IPS-20b (cell line): ENCODE results near the gene SLC39A10.
"Not testable (repeated sequence)": the region's sequence is repeated elsewhere in the genome, so short reads cannot be mapped to it uniquely, and the experiment has no call there.

Source experiments
- H3K27ac ChIP-seq: one replicate; pipeline ENCODE4 v1.5.1; 2013; ENCODE audit warnings: low read length
- H3K27me3 ChIP-seq: 2 replicates; pipeline ENCODE4 v1.6.1; 2013; ENCODE audit warnings: mild to moderate bottlenecking, low read length, inconsistent platforms; ENCODE audit not compliant: insufficient read depth
- H3K36me3 ChIP-seq: 2 replicates; pipeline ENCODE4 v1.6.1; 2013; ENCODE audit warnings: low read depth, mild to moderate bottlenecking, inconsistent platforms, low read length, moderate library complexity; ENCODE audit not compliant: insufficient read depth
- H3K4me1 ChIP-seq: 2 replicates; pipeline ENCODE4 v1.6.1; 2013; ENCODE audit warnings: mild to moderate bottlenecking, control low read depth, inconsistent platforms, low read length, moderate library complexity; ENCODE audit not compliant: insufficient read depth
- H3K4me3 ChIP-seq: 2 replicates; pipeline ENCODE4 v1.5.1; 2013; ENCODE audit warnings: mild to moderate bottlenecking, low read length, inconsistent platforms
- H3K9ac ChIP-seq: 2 replicates; pipeline ENCODE4 v1.6.1; 2013; ENCODE audit warnings: low read depth, mild to moderate bottlenecking, inconsistent platforms, low read length, moderate library complexity
- H3K9me3 ChIP-seq: 2 replicates; pipeline ENCODE4 v1.6.1; 2013; ENCODE audit warnings: mild to moderate bottlenecking, low read depth, low read length, inconsistent platforms; ENCODE audit not compliant: insufficient read depth

SLC39A10 gene

DNA sequence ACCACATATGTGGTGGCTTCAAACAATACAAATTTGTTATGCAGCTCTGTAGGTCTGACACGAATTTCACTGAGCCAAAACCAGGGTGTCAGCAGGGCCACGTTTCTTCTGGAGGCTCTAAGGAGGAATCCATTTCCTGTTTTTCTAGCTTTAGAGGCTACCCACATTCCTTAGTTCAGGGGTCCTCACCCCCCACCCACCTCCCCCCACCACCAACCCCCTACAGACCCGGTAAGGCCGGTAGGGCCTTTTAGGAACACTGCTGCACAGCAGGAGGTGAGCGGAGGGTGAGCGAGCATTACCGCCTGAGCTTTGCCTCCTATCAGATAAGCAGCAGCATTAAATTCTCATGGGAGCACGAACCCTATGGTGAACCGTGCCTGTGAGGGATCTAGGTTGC is 10.6 kb upstream of the SLC39A10 start:
- H3K27ac ChIP-seq = no peak overlapping the region

DNA sequence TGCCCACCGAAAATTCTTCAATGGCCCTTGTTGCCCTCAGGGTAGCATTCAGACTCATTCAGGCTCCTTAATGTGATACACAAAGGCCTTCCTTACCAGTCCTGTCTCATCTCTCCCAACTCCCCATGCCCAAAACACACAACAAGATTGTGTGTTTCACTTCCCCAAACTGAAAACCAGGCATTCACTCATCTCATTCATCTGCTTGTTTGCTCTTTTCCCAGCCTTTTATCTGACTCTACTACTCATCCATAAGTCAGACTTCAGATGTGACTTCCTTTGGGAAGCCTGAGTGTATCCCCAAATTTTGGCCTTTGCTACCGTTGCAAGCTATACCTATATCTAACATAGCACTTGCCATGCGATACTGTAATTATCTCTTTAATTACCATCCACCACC is 9.7 kb upstream of the SLC39A10 start:
- Histone ChIP-seq H3K9ac (no peak overlapping the region), H3K27me3 (no peaks in the 10 kb centered on the region), H3K9me3 (no peaks in the 10 kb centered on the region), H3K4me1 (peaks cover 23% of the 10 kb centered on the region; the same call in 1 of the 2 replicates), H3K27ac (no peak overlapping the region), H3K4me3 (no peak overlapping the region), H3K36me3 (no peaks in the 10 kb centered on the region)

More for the DNA sequence above, 10.6 kb upstream of the SLC39A10 start:
- peaks cover 26% of the 10 kb centered on the region; the same call in 1 of the 2 replicates for H3K4me1 ChIP-seq
- H3K9me3 ChIP-seq = no peaks in the 10 kb centered on the region
- no peak overlapping the region for H3K4me3 ChIP-seq
- no peaks in the 10 kb centered on the region for H3K36me3 ChIP-seq
- H3K27me3 ChIP-seq = no peaks in the 10 kb centered on the region
- peak overlapping the region; percentile 3; the same call in 1 of the 2 replicates for H3K9ac ChIP-seq

DNA sequence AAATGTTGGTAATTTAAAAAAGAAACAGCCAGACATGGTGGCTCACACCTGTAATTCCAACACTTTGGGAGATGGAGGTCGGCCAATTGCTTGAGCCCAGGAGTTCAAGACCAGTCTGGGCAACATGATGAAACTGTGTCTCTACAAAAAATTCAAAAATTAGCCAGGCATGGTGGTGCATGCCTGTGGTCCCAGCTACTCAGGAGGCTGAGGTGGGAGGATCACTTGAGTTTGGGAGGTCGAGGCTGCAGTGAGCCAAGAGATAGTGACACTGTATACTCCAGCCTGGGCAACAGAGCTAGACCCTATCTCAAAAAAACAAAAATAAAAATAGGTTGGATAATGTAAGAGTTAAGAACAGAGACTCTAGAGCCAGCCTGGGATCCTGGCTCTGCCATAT is 8.7 kb upstream of the SLC39A10 start:
- H3K9ac ChIP-seq, H3K36me3 ChIP-seq, H3K27me3 ChIP-seq, H3K9me3 ChIP-seq, H3K27ac ChIP-seq, H3K4me3 ChIP-seq: not testable (repeated sequence)
- H3K4me1 ChIP-seq = peaks cover 19% of the 10 kb centered on the region; the same call in 1 of the 2 replicates

DNA sequence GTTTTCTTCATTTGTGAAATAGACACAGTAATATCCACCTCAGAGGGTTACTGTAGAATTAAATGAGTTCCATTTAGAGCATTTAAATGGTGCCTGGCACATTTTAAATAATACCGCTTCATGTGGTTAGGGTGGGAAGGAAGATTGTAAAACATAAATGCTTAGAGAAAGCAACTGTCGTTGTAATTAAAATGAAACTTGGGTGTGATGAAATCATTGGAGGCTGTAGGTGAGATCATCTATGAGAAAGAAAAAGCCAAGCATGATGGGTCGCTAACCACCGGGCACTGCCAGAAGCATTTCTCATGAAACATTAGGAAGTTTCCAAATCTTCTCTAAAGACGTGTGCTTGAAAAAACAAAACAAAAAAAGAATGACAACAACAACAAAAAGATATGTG is 8.2 kb upstream of the SLC39A10 start:
- Histone ChIP-seq H3K9me3 (no peaks in the 10 kb centered on the region), H3K27me3 (no peaks in the 10 kb centered on the region), H3K36me3 (no peaks in the 10 kb centered on the region), H3K4me1 (peaks cover 19% of the 10 kb centered on the region; the same call in 1 of the 2 replicates), H3K27ac (no peak overlapping the region), H3K9ac (no peak overlapping the region), H3K4me3 (no peak overlapping the region)

DNA sequence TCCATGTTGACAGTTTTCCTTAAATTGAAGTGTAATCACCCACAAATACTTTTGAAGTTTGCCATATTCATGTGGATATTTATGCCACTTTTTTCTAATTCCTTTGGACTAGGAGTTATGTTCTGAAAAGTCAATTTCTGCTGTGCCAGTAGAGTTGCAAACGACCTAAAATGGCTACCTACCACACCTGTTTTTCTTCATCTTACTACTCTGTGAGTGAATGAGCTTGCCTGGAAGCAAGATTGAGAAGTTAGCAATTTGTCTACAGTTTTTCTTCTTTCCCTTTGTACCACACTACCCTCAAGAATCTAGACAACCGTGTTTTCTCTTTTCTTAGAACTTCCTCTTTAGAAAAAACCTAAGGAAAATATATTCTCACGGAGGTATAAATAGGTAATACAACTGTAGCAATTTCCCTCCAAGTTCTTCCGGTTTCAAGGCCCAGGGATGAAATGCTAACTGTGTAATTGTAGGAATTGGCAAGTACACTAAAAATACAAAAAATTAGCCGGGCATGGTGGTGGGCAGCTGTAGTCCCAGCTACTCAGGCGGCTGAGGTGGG is 7.3 kb upstream of the SLC39A10 start:
- no peak overlapping the region for H3K9ac ChIP-seq
- no peak overlapping the region for H3K4me3 ChIP-seq
- H3K4me1 ChIP-seq = peaks cover 19% of the 10 kb centered on the region; the same call in 1 of the 2 replicates

DNA sequence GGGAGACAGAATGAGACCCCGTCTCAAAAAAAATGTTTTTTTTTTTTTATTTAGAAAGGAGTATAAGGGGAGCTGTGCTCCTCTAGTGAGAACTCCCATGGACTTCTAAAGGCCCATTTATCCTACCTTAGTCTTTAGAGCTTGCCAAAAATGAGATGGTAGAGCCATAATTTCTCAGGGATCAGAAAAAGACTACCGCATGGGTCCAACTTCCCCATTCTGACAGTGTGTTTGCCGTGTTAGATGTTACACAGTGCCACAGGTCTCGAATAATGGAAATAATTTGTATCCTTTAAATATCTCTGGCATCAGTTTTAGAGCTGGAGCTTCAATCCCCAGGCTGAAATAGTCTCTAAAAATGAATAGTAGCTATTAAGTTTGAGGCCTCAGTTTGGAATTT is 6.0 kb upstream of the SLC39A10 start:
- Histone ChIP-seq H3K27me3 (no peaks in the 10 kb centered on the region), H3K36me3 (no peaks in the 10 kb centered on the region), H3K9ac (no peak overlapping the region), H3K4me3 (no peak overlapping the region), H3K27ac (no peak overlapping the region), H3K4me1 (peaks cover 10% of the 10 kb centered on the region), H3K9me3 (no peaks in the 10 kb centered on the region)

More for the DNA sequence above, 7.3 kb upstream of the SLC39A10 start:
- no peaks in the 10 kb centered on the region for H3K27me3 ChIP-seq
- no peaks in the 10 kb centered on the region for H3K36me3 ChIP-seq
- H3K27ac ChIP-seq = no peak overlapping the region
- H3K9me3 ChIP-seq = no peaks in the 10 kb centered on the region

DNA sequence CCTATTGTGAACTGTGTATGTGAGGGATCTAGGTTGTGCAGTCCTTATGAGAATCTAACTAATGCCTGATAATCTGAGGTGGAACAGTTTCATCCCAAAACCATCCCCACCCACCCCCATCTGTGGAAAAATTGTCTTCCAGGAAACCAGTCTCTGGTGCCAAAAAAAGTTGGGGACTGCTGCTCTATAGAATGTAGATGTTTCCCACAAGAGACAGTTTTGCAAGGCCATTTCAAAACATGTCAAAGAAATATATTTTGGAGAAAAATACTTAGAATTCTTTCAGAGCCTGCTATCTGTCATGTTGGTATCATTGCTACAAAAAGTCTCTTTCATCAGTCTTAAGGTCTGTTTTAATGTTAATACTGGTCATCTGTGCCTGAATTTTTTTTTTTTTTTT is 4.1 kb upstream of the SLC39A10 start:
- no peaks in the 10 kb centered on the region for H3K36me3 ChIP-seq
- H3K9ac ChIP-seq = no peak overlapping the region
- no peaks in the 10 kb centered on the region for H3K27me3 ChIP-seq
- no peaks in the 10 kb centered on the region for H3K9me3 ChIP-seq
- no peak overlapping the region for H3K4me3 ChIP-seq
- H3K4me1 ChIP-seq = peaks cover 6% of the 10 kb centered on the region
- no peak overlapping the region for H3K27ac ChIP-seq

DNA sequence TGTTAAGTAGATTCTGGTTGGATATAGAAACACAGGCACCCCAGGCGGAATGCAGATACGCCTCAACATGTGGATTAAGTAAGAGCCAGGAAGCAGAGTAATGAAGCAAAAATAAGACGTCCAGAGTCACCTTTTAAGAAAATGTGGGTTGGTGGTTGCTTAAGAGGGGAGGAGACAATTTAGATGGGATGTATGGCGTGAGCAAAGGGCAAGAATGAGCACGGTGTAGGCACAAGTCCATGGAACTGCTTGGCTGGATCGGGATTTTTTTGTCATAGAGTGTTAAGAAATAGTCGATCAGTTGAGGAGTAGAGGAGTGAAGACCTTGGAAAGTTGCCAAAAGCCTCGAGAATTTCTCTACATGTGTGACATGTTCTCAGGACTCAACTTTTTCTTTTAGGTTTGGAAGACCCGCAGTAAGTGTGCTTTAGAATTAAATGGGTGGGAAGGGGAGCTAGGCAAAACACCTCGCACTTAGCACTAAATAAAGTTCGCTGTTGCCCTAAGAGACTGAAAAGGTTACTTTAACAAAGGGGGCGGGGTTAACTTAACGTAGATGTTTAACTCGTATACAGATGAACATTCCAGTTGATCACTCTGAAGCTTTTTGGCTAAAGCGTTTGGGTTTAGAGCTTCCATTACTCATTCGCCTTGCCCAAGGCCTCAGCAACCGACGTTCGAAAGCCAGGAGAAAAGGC is 716 bp upstream of the SLC39A10 start:
- Histone ChIP-seq H3K4me3 (peak overlapping the region; percentile 75), H3K4me1 (peaks cover 16% of the 10 kb centered on the region), H3K27ac (peak overlapping the region; percentile 62), H3K9me3 (no peaks in the 10 kb centered on the region), H3K27me3 (no peaks in the 10 kb centered on the region), H3K36me3 (no peaks in the 10 kb centered on the region), H3K9ac (peak overlapping the region; percentile 82; the same call in 1 of the 2 replicates)

DNA sequence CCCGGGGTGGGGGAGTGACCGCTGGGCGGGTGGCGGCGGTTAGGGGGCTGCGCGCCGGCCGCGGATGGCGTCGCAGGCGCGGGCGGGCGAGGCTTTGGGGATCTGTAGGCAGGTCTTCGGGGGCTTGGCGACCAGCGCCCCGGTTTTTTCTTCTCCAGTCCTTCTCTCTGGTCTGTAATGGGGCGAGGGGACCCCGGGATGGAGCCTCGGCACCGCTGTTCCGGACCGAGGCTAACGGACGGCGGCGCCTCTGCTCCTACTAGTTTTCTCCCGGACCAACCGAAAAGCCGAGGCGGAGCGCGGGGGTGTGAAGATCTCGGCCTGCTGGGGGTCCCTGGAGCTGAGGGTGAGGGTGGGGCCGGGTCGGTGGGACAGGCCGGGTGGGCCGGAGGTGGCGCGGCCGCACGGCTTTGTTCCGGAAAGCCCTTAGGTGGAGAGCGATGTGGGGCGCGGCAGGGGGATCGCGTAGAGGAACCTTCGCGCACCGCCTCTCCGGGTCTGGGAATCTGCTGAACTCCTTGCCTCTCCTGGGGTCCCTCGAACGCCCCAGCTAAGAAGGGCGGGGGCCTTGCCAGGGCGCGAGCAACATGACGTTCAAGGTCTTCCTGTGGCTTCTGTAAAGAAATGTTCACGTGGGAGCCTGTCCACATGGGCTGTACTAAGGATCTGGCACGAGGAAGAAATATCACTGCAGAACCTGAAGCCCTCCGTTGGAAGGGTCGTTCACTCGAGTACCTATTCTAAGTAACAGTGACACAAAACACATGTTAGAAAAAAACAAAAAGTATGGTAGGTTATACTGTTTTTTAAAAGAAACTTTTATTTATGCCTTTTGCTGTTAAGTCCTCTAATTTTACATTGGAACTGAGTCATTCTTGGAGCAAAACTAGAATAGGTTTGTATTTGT is 861 bp downstream of the SLC39A10 start:
- Histone ChIP-seq H3K36me3 (0 out of 2 replicates have a peak, but pooled peaks cover 2% of the 10 kb centered on the region), H3K27ac (peak overlapping the region; percentile 74), H3K4me3 (peak overlapping the region; percentile 75), H3K27me3 (no peaks in the 10 kb centered on the region), H3K9me3 (no peaks in the 10 kb centered on the region), H3K4me1 (peaks cover 17% of the 10 kb centered on the region), H3K9ac (peak overlapping the region; percentile 92)

DNA sequence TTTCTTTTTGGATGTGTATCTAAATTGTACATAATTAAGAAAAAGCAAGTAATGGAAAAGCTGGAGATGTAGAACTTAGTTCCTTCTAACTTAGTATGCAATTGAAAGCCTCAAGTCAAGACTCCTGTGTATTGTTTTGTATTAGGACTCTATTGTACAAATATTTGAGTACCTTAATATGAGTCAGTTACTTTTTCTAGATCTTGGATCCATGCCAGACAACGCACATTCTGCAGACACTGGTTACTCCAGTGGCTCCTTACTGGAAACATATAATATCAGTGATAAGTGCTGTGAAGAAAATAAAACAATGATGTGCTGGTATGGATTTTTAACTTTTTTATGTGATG is 1.5 kb downstream of the SLC39A10 start:
- no peak overlapping the region for H3K27ac ChIP-seq
- H3K9ac ChIP-seq = peak overlapping the region; percentile 92; the same call in 1 of the 2 replicates
- no peaks in the 10 kb centered on the region for H3K9me3 ChIP-seq
- H3K4me1 ChIP-seq = peaks cover 19% of the 10 kb centered on the region
- H3K36me3 ChIP-seq = 0 out of 2 replicates have a peak, but pooled peaks cover 5% of the 10 kb centered on the region
- H3K4me3 ChIP-seq = peak overlapping the region; percentile 75
- H3K27me3 ChIP-seq = no peaks in the 10 kb centered on the region

DNA sequence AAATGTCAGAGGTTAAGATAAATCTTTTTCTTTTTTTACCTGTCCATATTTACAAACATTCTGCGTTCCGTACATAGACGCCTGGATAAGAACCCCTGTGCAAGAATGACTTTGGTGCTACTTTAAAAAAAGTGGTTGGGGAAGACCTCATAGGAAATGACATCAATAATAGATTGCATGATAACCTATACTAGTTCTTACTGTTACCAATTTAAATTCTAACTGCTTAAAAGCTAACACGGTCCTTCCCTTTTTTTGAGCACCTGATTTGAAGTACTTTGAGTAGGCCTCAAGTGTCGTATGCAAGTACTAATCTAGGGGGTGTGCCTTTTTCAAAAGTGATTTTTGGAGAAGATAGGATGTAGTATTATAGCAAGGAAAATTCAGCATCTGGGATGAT is 2.1 kb downstream of the SLC39A10 start:
- Histone ChIP-seq H3K4me1 (peaks cover 19% of the 10 kb centered on the region), H3K27ac (no peak overlapping the region), H3K9ac (peak overlapping the region; percentile 92; the same call in 1 of the 2 replicates), H3K27me3 (no peaks in the 10 kb centered on the region), H3K36me3 (0 out of 2 replicates have a peak, but pooled peaks cover 5% of the 10 kb centered on the region), H3K9me3 (no peaks in the 10 kb centered on the region), H3K4me3 (peak overlapping the region; percentile 75)
